Measurements from ENCODE around the gene RSPH6A.

Gene RSPH6A

GRCh38 chr19:45825917-45826893 is 11.1 kb upstream of the RSPH6A start:
- DNase-seq (ENCODE audit: low read depth): no peak
- H3K4me3 ChIP-seq (ENCODE audit: control insufficient read depth, low read depth, low read length): no peak overlapping the region
- TF ChIP-seq CTCF (conservative IDR thresholded peaks at IDR 0.05; ENCODE audit: control insufficient read depth, insufficient read depth, low read depth, low read length): no peak

GRCh38 chr19:45825263-45825605 is 10.1 kb upstream of the RSPH6A start:
- DNase-seq (ENCODE audit: low read depth): no peak
- no peak overlapping the region for H3K4me3 ChIP-seq (ENCODE audit: control insufficient read depth, low read depth, low read length)

GRCh38 chr19:45824531-45825262 is 9.6 kb upstream of the RSPH6A start:
- no peak for DNase-seq (ENCODE audit: low read depth)
- no peak for TF ChIP-seq CTCF (conservative IDR thresholded peaks at IDR 0.05; ENCODE audit: control insufficient read depth, insufficient read depth, low read depth, low read length)
- no peak overlapping the region for H3K4me3 ChIP-seq (ENCODE audit: control insufficient read depth, low read depth, low read length)

More at GRCh38 chr19:45825263-45825605, 10.1 kb upstream of the RSPH6A start:
- TF ChIP-seq CTCF (conservative IDR thresholded peaks at IDR 0.05; ENCODE audit: control insufficient read depth, insufficient read depth, low read depth, low read length): no peak

GRCh38 chr19:45824041-45824471 is 8.9 kb upstream of the RSPH6A start:
- DNase-seq (ENCODE audit: low read depth): peak; percentile 15
- no peak overlapping the region for H3K4me3 ChIP-seq (ENCODE audit: control insufficient read depth, low read depth, low read length)
- TF ChIP-seq CTCF (conservative IDR thresholded peaks at IDR 0.05; ENCODE audit: control insufficient read depth, insufficient read depth, low read depth, low read length): no peak

GRCh38 chr19:45823182-45823581 is 8.1 kb upstream of the RSPH6A start:
- H3K4me3 ChIP-seq (ENCODE audit: control insufficient read depth, low read depth, low read length): no peak overlapping the region
- TF ChIP-seq CTCF (conservative IDR thresholded peaks at IDR 0.05; ENCODE audit: control insufficient read depth, insufficient read depth, low read depth, low read length): no peak
- no peak for DNase-seq (ENCODE audit: low read depth)

- no peak overlapping the region for H3K4me3 ChIP-seq (ENCODE audit: control insufficient read depth, low read depth, low read length)
- TF ChIP-seq CTCF (conservative IDR thresholded peaks at IDR 0.05; ENCODE audit: control insufficient read depth, insufficient read depth, low read depth, low read length): no peak
- no peak for DNase-seq (ENCODE audit: low read depth)
Measured at GRCh38 chr19:45822716-45823115, 7.6 kb upstream of the RSPH6A start.
